GM23338 (cell line): ENCODE data around the gene SNX22. TPM values are rescaled to one million over a fixed set of nuclear protein-coding genes. Genes with fewer than 3 reads are reported as not detected.

Experiments used
- ATAC-seq: fragments of 200-7000 bp; cut with Tn5 transposase; 3 replicates; pipeline ENCODE4 v1.9.1; 2020
- DNase-seq: peaks from one replicate; pipeline ENCODE4 v3.0.0-alpha.2; 2015; ENCODE audit warnings: low spot score
- H2AFZ ChIP-seq: fragments of 200-600 bp; sonication (generic); 2 replicates; pipeline ENCODE4 v1.8.0; 2016; ENCODE audit warnings: antibody characterized with exemption, mild to moderate bottlenecking, moderate library complexity
- H3F3A ChIP-seq: fragments of 200-600 bp; sonication (generic); replicated peaks from 2 replicates; pipeline ENCODE4 v1.8.0; 2017; ENCODE audit warnings: antibody characterized with exemption, mixed run types, low read depth
- H3K27ac ChIP-seq: fragments of 200-600 bp; sonication (generic); 2 replicates; pipeline ENCODE4 v1.6.1; 2016; ENCODE audit warnings: low read depth
- H3K27me3 ChIP-seq: fragments of 200-600 bp; sonication (generic); 2 replicates; pipeline ENCODE4 v1.8.0; 2016; ENCODE audit warnings: mild to moderate bottlenecking, mixed run types, moderate library complexity; ENCODE audit not compliant: insufficient read depth
- H3K36me3 ChIP-seq: fragments of 200-600 bp; sonication (generic); 2 replicates; pipeline ENCODE4 v1.8.0; 2016; ENCODE audit warnings: mild to moderate bottlenecking; ENCODE audit not compliant: insufficient read depth
- H3K4me1 ChIP-seq: fragments of 200-600 bp; sonication (generic); 2 replicates; pipeline ENCODE4 v1.8.0; 2016; ENCODE audit warnings: mild to moderate bottlenecking, moderate library complexity; ENCODE audit not compliant: insufficient read depth
- H3K4me2 ChIP-seq: fragments of 200-600 bp; sonication (generic); 2 replicates; pipeline ENCODE4 v1.7.1; 2017; ENCODE audit warnings: mixed run types
- H3K4me3 ChIP-seq: fragments of 200-600 bp; sonication (generic); 2 replicates; pipeline ENCODE4 v1.6.1; 2016; ENCODE audit warnings: mixed run types
- H3K79me2 ChIP-seq: fragments of 200-600 bp; sonication (generic); replicated peaks from 2 replicates; pipeline ENCODE4 v1.8.0; 2017; ENCODE audit warnings: mild to moderate bottlenecking; ENCODE audit not compliant: insufficient read depth
- H3K9me2 ChIP-seq: fragments of 200-600 bp; sonication (generic); 2 replicates; pipeline ENCODE4 v1.8.0; 2017; ENCODE audit not compliant: insufficient read depth
- H4K20me1 ChIP-seq: fragments of 200-600 bp; sonication (generic); replicated peaks from 2 replicates; pipeline ENCODE4 v1.8.0; 2017; ENCODE audit warnings: mild to moderate bottlenecking; ENCODE audit not compliant: insufficient read depth
- H3K27ac Mint-ChIP-seq: 2 replicates; pipeline ENCODE4 v1.8.0; 2020; ENCODE audit warnings: inconsistent platforms, mild to moderate bottlenecking, moderate library complexity, mixed read lengths
- H3K27me3 Mint-ChIP-seq: 3 replicates; pipeline ENCODE4 v1.8.0; 2022; ENCODE audit warnings: low read depth, mild to moderate bottlenecking, moderate library complexity, mixed read lengths, inconsistent platforms; ENCODE audit not compliant: insufficient read depth, poor library complexity
- H3K36me3 Mint-ChIP-seq: 3 replicates; pipeline ENCODE4 v1.8.0; 2021; ENCODE audit warnings: low read depth, mild to moderate bottlenecking, inconsistent platforms, moderate library complexity, mixed read lengths
- H3K4me1 Mint-ChIP-seq: 3 replicates; pipeline ENCODE4 v1.8.0; 2020; ENCODE audit warnings: mild to moderate bottlenecking, inconsistent platforms, mixed read lengths
- H3K4me3 Mint-ChIP-seq: 3 replicates; pipeline ENCODE4 v1.8.0; 2021; ENCODE audit warnings: moderate library complexity, mild to moderate bottlenecking, inconsistent platforms, mixed read lengths
- H3K9me3 Mint-ChIP-seq: 3 replicates; pipeline ENCODE4 v1.8.0; 2020; ENCODE audit warnings: moderate library complexity, mild to moderate bottlenecking, inconsistent platforms, mixed read lengths
- CREB1 ChIP-seq: fragments of 250-450 bp; sonication (Bioruptor Pico); IDR thresholded peaks from 2 replicates; pipeline ENCODE4 v1.5.0; 2020; ENCODE audit warnings: low read depth, mild to moderate bottlenecking, moderate library complexity
- REST ChIP-seq: IDR thresholded peaks from one replicate; pipeline ENCODE4 v1.6.1; 2018; ENCODE audit warnings: antibody characterized with exemption; ENCODE audit not compliant: unreplicated experiment
- ZNF114 ChIP-seq: fragments of 250-450 bp; sonication (Bioruptor Pico); IDR thresholded peaks from 2 replicates; pipeline ENCODE4 v1.5.0; 2020; ENCODE audit warnings: mild to moderate bottlenecking, moderate library complexity
- polyA plus RNA-seq: library from polyadenylated mRNA; unstranded; fragments of >200 nt; fragmentation: Nextera tagmentation; extraction: Ambion mirVana; gene quantifications from 2 replicates; pipeline ENCODE4 v1.2.1, GENCODE V29; 2016
- total RNA-seq: library from RNA; depleted of rRNA; stranded (reverse); fragments of >200 nt; shearing (Covaris generic); gene quantifications from 2 replicates; pipeline ENCODE4 v1.2.3, GENCODE V29; 2014
- TF ChIP-seq, protein P1 (sequence below): fragments of 250-450 bp; sonication (Bioruptor Pico); IDR thresholded peaks from 2 replicates; pipeline ENCODE4 v1.5.0; 2020; ENCODE audit warnings: mild to moderate bottlenecking, moderate library complexity

Gene SNX22
- total and polyA plus RNA-seq, 2 experiments from 2014 or later = 3.7 to 5.7 TPM

- Histone ChIP-seq H3K9me2 (no peaks in the 10 kb centered on the region), H3K27me3 (no peaks in the 10 kb centered on the region), H3K4me1 (peaks cover 3% of the 10 kb centered on the region; the same call in 1 of the 2 replicates), H3K36me3 (0 out of 2 replicates have a peak, but pooled peaks cover 3% of the 10 kb centered on the region), H3K79me2 (no peaks in the 10 kb centered on the region), H3K4me2 (no peak overlapping the region), H3K27ac (no peak overlapping the region), H3K4me3 (no peak overlapping the region), H2AFZ (no peak overlapping the region), H3F3A (peaks cover 4% of the 10 kb centered on the region; the same call in 1 of the 2 replicates), H4K20me1 (no peaks in the 10 kb centered on the region; the same call in none of the 2 replicates)
- H3K27me3 Mint-ChIP-seq = peaks cover 5% of the 10 kb centered on the region
- H3K4me3 Mint-ChIP-seq = no peak overlapping the region
- H3K27ac Mint-ChIP-seq = no peak overlapping the region
- ATAC-seq (no peak), DNase-seq (no peak)
- H3K36me3 Mint-ChIP-seq = peaks cover 52% of the 10 kb centered on the region
- H3K9me3 Mint-ChIP-seq = no peaks in the 10 kb centered on the region
- TF ChIP-seq ZNF114 (CRISPR knock-in tag) (no peak), CREB1 (no peak), REST (no peak)
- TF ChIP-seq, protein P1, sequence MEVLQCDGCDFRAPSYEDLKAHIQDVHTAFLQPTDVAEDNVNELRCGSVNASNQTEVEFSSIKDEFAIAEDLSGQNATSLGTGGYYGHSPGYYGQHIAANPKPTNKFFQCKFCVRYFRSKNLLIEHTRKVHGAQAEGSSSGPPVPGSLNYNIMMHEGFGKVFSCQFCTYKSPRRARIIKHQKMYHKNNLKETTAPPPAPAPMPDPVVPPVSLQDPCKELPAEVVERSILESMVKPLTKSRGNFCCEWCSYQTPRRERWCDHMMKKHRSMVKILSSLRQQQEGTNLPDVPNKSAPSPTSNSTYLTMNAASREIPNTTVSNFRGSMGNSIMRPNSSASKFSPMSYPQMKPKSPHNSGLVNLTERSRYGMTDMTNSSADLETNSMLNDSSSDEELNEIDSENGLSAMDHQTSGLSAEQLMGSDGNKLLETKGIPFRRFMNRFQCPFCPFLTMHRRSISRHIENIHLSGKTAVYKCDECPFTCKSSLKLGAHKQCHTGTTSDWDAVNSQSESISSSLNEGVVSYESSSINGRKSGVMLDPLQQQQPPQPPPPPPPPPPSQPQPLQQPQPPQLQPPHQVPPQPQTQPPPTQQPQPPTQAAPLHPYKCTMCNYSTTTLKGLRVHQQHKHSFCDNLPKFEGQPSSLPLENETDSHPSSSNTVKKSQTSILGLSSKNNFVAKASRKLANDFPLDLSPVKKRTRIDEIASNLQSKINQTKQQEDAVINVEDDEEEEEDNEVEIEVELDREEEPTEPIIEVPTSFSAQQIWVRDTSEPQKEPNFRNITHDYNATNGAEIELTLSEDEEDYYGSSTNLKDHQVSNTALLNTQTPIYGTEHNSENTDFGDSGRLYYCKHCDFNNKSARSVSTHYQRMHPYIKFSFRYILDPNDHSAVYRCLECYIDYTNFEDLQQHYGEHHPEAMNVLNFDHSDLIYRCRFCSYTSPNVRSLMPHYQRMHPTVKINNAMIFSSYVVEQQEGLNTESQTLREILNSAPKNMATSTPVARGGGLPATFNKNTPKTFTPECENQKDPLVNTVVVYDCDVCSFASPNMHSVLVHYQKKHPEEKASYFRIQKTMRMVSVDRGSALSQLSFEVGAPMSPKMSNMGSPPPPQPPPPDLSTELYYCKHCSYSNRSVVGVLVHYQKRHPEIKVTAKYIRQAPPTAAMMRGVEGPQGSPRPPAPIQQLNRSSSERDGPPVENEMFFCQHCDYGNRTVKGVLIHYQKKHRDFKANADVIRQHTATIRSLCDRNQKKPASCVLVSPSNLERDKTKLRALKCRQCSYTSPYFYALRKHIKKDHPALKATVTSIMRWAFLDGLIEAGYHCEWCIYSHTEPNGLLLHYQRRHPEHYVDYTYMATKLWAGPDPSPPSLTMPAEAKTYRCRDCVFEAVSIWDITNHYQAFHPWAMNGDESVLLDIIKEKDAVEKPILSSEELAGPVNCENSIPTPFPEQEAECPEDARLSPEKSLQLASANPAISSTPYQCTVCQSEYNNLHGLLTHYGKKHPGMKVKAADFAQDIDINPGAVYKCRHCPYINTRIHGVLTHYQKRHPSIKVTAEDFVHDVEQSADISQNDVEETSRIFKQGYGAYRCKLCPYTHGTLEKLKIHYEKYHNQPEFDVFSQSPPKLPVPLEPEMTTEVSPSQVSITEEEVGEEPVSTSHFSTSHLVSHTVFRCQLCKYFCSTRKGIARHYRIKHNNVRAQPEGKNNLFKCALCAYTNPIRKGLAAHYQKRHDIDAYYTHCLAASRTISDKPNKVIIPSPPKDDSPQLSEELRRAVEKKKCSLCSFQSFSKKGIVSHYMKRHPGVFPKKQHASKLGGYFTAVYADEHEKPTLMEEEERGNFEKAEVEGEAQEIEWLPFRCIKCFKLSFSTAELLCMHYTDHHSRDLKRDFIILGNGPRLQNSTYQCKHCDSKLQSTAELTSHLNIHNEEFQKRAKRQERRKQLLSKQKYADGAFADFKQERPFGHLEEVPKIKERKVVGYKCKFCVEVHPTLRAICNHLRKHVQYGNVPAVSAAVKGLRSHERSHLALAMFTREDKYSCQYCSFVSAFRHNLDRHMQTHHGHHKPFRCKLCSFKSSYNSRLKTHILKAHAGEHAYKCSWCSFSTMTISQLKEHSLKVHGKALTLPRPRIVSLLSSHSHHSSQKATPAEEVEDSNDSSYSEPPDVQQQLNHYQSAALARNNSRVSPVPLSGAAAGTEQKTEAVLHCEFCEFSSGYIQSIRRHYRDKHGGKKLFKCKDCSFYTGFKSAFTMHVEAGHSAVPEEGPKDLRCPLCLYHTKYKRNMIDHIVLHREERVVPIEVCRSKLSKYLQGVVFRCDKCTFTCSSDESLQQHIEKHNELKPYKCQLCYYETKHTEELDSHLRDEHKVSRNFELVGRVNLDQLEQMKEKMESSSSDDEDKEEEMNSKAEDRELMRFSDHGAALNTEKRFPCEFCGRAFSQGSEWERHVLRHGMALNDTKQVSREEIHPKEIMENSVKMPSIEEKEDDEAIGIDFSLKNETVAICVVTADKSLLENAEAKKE (CRISPR knock-in tag) = no peak
- peaks cover 6% of the 10 kb centered on the region; the same call in 2 of the 3 replicates for H3K4me1 Mint-ChIP-seq
Measured at GRCh38 chr15:64136347-64136746, 15.2 kb upstream of the SNX22 start.
